ENCODE results near the gene LRIT1. TPM values are rescaled to one million over a fixed set of nuclear protein-coding genes. Genes with fewer than 3 reads are reported as not detected.

Gene LRIT1
- total RNA-seq, 1 donor from 2014 or later, result not detected

DNA sequence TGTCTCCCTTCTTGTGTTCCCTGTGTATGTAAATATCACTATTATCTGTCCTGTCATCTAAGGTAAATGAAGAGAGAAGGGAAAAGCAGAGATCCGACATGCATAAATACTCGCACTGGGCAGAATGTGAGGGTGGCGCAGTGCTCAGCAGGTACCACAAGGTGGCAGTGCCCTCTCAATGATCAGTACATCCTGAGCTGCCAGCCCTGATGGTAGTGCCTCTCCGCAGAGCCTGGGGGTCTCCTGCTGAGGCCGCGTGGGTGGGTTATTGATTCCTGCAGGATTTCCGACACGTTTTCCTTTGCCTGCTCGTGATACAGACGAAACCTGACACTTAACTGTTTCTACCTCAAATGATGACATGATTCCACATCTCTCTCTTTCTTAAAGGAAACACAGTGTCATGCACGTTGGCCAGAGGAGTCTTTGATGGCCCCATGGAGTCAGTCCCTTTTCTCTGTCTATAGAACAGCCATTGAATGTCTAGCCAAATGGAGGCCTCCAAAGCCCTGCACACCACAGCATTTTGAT is 23.3 kb upstream of the LRIT1 start:
- H3K4me2 ChIP-seq (ENCODE audit: low read length), result peak overlapping the region; percentile 69
- Mint-ChIP-seq H3K9me3 (ENCODE audit: unreplicated experiment) (no peaks in the 10 kb centered on the region), H3K4me3 (ENCODE audit: unreplicated experiment) (no peak overlapping the region), H3K4me1 (ENCODE audit: low read depth, unreplicated experiment) (no peaks in the 10 kb centered on the region), H3K36me3 (ENCODE audit: low read depth, unreplicated experiment) (no peaks in the 10 kb centered on the region), H3K27ac (ENCODE audit: unreplicated experiment) (no peak overlapping the region), H3K27me3 (ENCODE audit: low read depth, unreplicated experiment) (peaks cover 18% of the 10 kb centered on the region)
- no peak for TF ChIP-seq EZH2 (IDR thresholded peaks at IDR 0.05; ENCODE audit: insufficient read depth, low read length)
- TF ChIP-seq, protein P1, sequence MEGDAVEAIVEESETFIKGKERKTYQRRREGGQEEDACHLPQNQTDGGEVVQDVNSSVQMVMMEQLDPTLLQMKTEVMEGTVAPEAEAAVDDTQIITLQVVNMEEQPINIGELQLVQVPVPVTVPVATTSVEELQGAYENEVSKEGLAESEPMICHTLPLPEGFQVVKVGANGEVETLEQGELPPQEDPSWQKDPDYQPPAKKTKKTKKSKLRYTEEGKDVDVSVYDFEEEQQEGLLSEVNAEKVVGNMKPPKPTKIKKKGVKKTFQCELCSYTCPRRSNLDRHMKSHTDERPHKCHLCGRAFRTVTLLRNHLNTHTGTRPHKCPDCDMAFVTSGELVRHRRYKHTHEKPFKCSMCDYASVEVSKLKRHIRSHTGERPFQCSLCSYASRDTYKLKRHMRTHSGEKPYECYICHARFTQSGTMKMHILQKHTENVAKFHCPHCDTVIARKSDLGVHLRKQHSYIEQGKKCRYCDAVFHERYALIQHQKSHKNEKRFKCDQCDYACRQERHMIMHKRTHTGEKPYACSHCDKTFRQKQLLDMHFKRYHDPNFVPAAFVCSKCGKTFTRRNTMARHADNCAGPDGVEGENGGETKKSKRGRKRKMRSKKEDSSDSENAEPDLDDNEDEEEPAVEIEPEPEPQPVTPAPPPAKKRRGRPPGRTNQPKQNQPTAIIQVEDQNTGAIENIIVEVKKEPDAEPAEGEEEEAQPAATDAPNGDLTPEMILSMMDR (IDR thresholded peaks at IDR 0.05; ENCODE audit: insufficient read depth, low read depth, low read length), result peak; percentile 99
- H3K27ac ChIP-seq (ENCODE audit: low read depth, low read length), result no peak overlapping the region
- no peaks in the 10 kb centered on the region for H3K36me3 ChIP-seq (ENCODE audit: insufficient read depth, low read length)
- no peaks in the 10 kb centered on the region for H3K27me3 ChIP-seq (ENCODE audit: insufficient read depth, low read length)
- no peaks in the 10 kb centered on the region for H3K79me2 ChIP-seq (ENCODE audit: insufficient read depth, low read length)
- FAIRE-seq, result peak; percentile 45
- H4K20me1 ChIP-seq (ENCODE audit: insufficient read depth, low read length), result no peaks in the 10 kb centered on the region
- no peak overlapping the region for H3K4me3 ChIP-seq (ENCODE audit: insufficient read depth, low read depth, low read length)
- peaks cover 12% of the 10 kb centered on the region for H3K4me1 ChIP-seq (ENCODE audit: insufficient read depth, low read length)
- peak overlapping the region; percentile 42 for H2AFZ ChIP-seq (ENCODE audit: low read depth, low read length)
- H3K9me3 ChIP-seq (ENCODE audit: insufficient read depth, low read depth, low read length), result no peaks in the 10 kb centered on the region
- H3K9ac ChIP-seq (ENCODE audit: low read length), result peak overlapping the region; percentile 11
- peak; percentile 34 for DNase-seq (ENCODE audit: low read depth)

GRCh38 chr10:84263716-84264115 is 22.4 kb upstream of the LRIT1 start:
- no peak for TF ChIP-seq EZH2 (IDR thresholded peaks at IDR 0.05; ENCODE audit: insufficient read depth, low read length)
- TF ChIP-seq, protein P1 (IDR thresholded peaks at IDR 0.05; ENCODE audit: insufficient read depth, low read depth, low read length), result no peak
- Mint-ChIP-seq H3K4me3 (ENCODE audit: unreplicated experiment) (no peak overlapping the region), H3K27ac (ENCODE audit: unreplicated experiment) (no peak overlapping the region), H3K4me1 (ENCODE audit: low read depth, unreplicated experiment) (no peaks in the 10 kb centered on the region), H3K27me3 (ENCODE audit: low read depth, unreplicated experiment) (peaks cover 18% of the 10 kb centered on the region), H3K36me3 (ENCODE audit: low read depth, unreplicated experiment) (no peaks in the 10 kb centered on the region), H3K9me3 (ENCODE audit: unreplicated experiment) (no peaks in the 10 kb centered on the region)
- no peak overlapping the region for H3K4me3 ChIP-seq (ENCODE audit: insufficient read depth, low read depth, low read length)
- no peaks in the 10 kb centered on the region for H3K36me3 ChIP-seq (ENCODE audit: insufficient read depth, low read length)
- no peak overlapping the region for H3K9ac ChIP-seq (ENCODE audit: low read length)
- H3K27ac ChIP-seq (ENCODE audit: low read depth, low read length), result no peak overlapping the region
- no peaks in the 10 kb centered on the region for H3K27me3 ChIP-seq (ENCODE audit: insufficient read depth, low read length)
- no peak overlapping the region for H3K4me2 ChIP-seq (ENCODE audit: low read length)
- no peak for FAIRE-seq
- H3K79me2 ChIP-seq (ENCODE audit: insufficient read depth, low read length), result no peaks in the 10 kb centered on the region
- DNase-seq (ENCODE audit: low read depth), result no peak
- peaks cover 8% of the 10 kb centered on the region for H3K4me1 ChIP-seq (ENCODE audit: insufficient read depth, low read length)
- H2AFZ ChIP-seq (ENCODE audit: low read depth, low read length), result no peak overlapping the region
- no peaks in the 10 kb centered on the region for H4K20me1 ChIP-seq (ENCODE audit: insufficient read depth, low read length)
- no peaks in the 10 kb centered on the region for H3K9me3 ChIP-seq (ENCODE audit: insufficient read depth, low read depth, low read length)

DNA sequence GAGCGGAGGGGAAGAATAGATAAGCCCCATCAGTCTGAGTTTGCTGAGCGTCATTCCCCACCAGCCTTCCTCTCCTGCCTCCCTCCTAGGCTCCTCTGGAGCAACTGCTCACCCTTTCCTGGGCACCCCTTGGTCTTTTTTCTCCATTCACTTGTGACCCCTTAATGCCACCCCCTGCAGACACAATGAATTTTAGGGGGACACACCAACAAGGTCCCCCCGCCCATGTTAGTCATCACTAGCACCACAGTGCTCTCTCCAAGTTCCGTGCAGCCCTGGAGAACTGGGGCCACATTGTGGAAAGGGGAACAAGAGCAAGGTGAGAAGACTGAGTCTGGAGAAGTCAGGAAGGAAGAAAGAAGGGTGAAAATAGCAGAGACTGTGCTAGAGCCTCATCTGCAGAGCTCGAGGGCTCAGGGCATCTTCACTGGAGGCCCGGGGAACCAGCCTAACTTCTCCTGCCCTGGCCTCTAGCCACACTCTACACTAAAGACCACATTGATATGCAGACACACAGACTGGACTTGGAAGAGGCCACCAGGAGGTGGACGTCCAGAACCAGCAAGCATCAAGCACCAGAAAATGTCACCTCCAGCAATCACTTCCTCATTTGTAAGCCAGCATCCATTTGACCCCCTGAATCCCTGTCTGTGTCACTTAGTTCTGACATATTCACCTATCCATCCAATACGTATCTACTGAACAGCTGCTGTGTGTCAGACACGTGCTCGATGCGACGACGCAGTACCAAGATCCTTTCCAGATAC is 21.0 kb upstream of the LRIT1 start:
- Histone ChIP-seq H3K4me2 (ENCODE audit: low read length) (no peak overlapping the region), H3K27me3 (ENCODE audit: insufficient read depth, low read length) (no peaks in the 10 kb centered on the region), H3K27ac (ENCODE audit: low read depth, low read length) (no peak overlapping the region), H3K36me3 (ENCODE audit: insufficient read depth, low read length) (no peaks in the 10 kb centered on the region), H3K4me1 (ENCODE audit: insufficient read depth, low read length) (peaks cover 5% of the 10 kb centered on the region), H3K9me3 (ENCODE audit: insufficient read depth, low read depth, low read length) (no peaks in the 10 kb centered on the region), H3K9ac (ENCODE audit: low read length) (no peak overlapping the region), H4K20me1 (ENCODE audit: insufficient read depth, low read length) (no peaks in the 10 kb centered on the region), H3K4me3 (ENCODE audit: insufficient read depth, low read depth, low read length) (no peak overlapping the region), H2AFZ (ENCODE audit: low read depth, low read length) (no peak overlapping the region), H3K79me2 (ENCODE audit: insufficient read depth, low read length) (no peaks in the 10 kb centered on the region)
- Mint-ChIP-seq H3K4me1 (ENCODE audit: low read depth, unreplicated experiment) (no peaks in the 10 kb centered on the region), H3K4me3 (ENCODE audit: unreplicated experiment) (no peak overlapping the region), H3K9me3 (ENCODE audit: unreplicated experiment) (no peaks in the 10 kb centered on the region), H3K27me3 (ENCODE audit: low read depth, unreplicated experiment) (peaks cover 18% of the 10 kb centered on the region), H3K27ac (ENCODE audit: unreplicated experiment) (no peak overlapping the region), H3K36me3 (ENCODE audit: low read depth, unreplicated experiment) (no peaks in the 10 kb centered on the region)
- TF ChIP-seq EZH2 (IDR thresholded peaks at IDR 0.05; ENCODE audit: insufficient read depth, low read length), result no peak
- TF ChIP-seq, protein P1 (IDR thresholded peaks at IDR 0.05; ENCODE audit: insufficient read depth, low read depth, low read length), result no peak
- FAIRE-seq (no peak), DNase-seq (ENCODE audit: low read depth) (no peak)
